ENCODE results near the gene LTBP2. TPM values are rescaled to one million over a fixed set of nuclear protein-coding genes. Genes with fewer than 3 reads are reported as not detected.
A peak's percentile ranks its signal among the peaks of the same experiment; 100 is the strongest.

Gene LTBP2
- polyA plus RNA-seq, 1 donor from 2014 or later: 0.33 TPM

GRCh38 chr14:74478996-74479635 lies 132.9 kb downstream of the LTBP2 start:
- no peaks in the 10 kb centered on the region for H3F3A ChIP-seq (ENCODE audit: insufficient read depth, low read length, poor library complexity, severe bottlenecking)
- H3K27ac ChIP-seq (ENCODE audit: low read length): no peak overlapping the region
- no peaks in the 10 kb centered on the region for H3K27me3 ChIP-seq (ENCODE audit: insufficient read depth, low read depth, low read length)
- no peaks in the 10 kb centered on the region for H3K36me3 ChIP-seq (ENCODE audit: insufficient read depth, low read length)
- TF ChIP-seq REST (IDR thresholded peaks at IDR 0.05; ENCODE audit: borderline replicate concordance) (no peak), TAF1 (IDR thresholded peaks at IDR 0.05; ENCODE audit: low read depth) (no peak), EP300 (conservative IDR thresholded peaks at IDR 0.05; ENCODE audit: poor library complexity, severe bottlenecking) (peak; percentile 26), RAD21 (conservative IDR thresholded peaks at IDR 0.05) (peak; percentile 100), MXI1 (conservative IDR thresholded peaks at IDR 0.05; ENCODE audit: poor library complexity, severe bottlenecking) (no peak), POLR2AphosphoS5 (IDR thresholded peaks at IDR 0.05) (no peak), SMC3 (conservative IDR thresholded peaks at IDR 0.05; ENCODE audit: poor library complexity) (peak; percentile 100), CTCF (IDR thresholded peaks at IDR 0.05; ENCODE audit: poor library complexity, severe bottlenecking) (peak; percentile 98)
- no peak overlapping the region for H3K9ac ChIP-seq (ENCODE audit: low read length)
- no peak overlapping the region for H3K4me3 ChIP-seq (ENCODE audit: low read length)
- no peaks in the 10 kb centered on the region for H3K79me2 ChIP-seq (replicated peaks; ENCODE audit: insufficient read depth, low read length)
- no peak overlapping the region for H2AFZ ChIP-seq (ENCODE audit: low read depth, low read length)
- H3K9me2 ChIP-seq (ENCODE audit: insufficient read depth, low read length): no peaks in the 10 kb centered on the region
- no peaks in the 10 kb centered on the region for H4K20me1 ChIP-seq (ENCODE audit: insufficient read depth)
- no peaks in the 10 kb centered on the region for H3K9me3 ChIP-seq (ENCODE audit: low read length)
- no peak overlapping the region for H3K4me2 ChIP-seq (ENCODE audit: low read length)

- Histone ChIP-seq H3K27me3 (ENCODE audit: insufficient read depth, low read depth, low read length) (no peaks in the 10 kb centered on the region), H3K9me2 (ENCODE audit: insufficient read depth, low read length) (no peaks in the 10 kb centered on the region), H3K9me3 (ENCODE audit: low read length) (no peaks in the 10 kb centered on the region), H2AFZ (ENCODE audit: low read depth, low read length) (peak overlapping the region; percentile 41), H4K20me1 (ENCODE audit: insufficient read depth) (no peaks in the 10 kb centered on the region), H3K79me2 (replicated peaks; ENCODE audit: insufficient read depth, low read length) (no peaks in the 10 kb centered on the region), H3K4me3 (ENCODE audit: low read length) (peak overlapping the region; percentile 34), H3F3A (ENCODE audit: insufficient read depth, low read length, poor library complexity, severe bottlenecking) (no peaks in the 10 kb centered on the region), H3K9ac (ENCODE audit: low read length) (peak overlapping the region; percentile 22), H3K4me2 (ENCODE audit: low read length) (peak overlapping the region; percentile 28), H3K36me3 (ENCODE audit: insufficient read depth, low read length) (no peaks in the 10 kb centered on the region), H3K27ac (ENCODE audit: low read length) (peak overlapping the region; percentile 54)
- TF ChIP-seq CTCF (IDR thresholded peaks at IDR 0.05; ENCODE audit: poor library complexity, severe bottlenecking): no peak
- peak; percentile 51 for TF ChIP-seq MXI1 (conservative IDR thresholded peaks at IDR 0.05; ENCODE audit: poor library complexity, severe bottlenecking)
- peak; percentile 13 for TF ChIP-seq EP300 (conservative IDR thresholded peaks at IDR 0.05; ENCODE audit: poor library complexity, severe bottlenecking)
- TF ChIP-seq POLR2AphosphoS5 (IDR thresholded peaks at IDR 0.05): no peak
- no peak for TF ChIP-seq EZH2 (IDR thresholded peaks at IDR 0.05; ENCODE audit: borderline replicate concordance, insufficient read depth, low read length, poor library complexity, severe bottlenecking)
- no peak for TF ChIP-seq REST (IDR thresholded peaks at IDR 0.05; ENCODE audit: borderline replicate concordance)
- no peak for TF ChIP-seq SMC3 (conservative IDR thresholded peaks at IDR 0.05; ENCODE audit: poor library complexity)
- TF ChIP-seq RAD21 (conservative IDR thresholded peaks at IDR 0.05): no peak
- no peak for TF ChIP-seq TAF1 (IDR thresholded peaks at IDR 0.05; ENCODE audit: low read depth)
Observed at GRCh38 chr14:74476607-74477006, 135.4 kb downstream of the LTBP2 start.

Data from neural cell (in vitro differentiated cells).